Peyer's patch (tissue), 4 donors: ENCODE data around the gene SUPT3H.

ENCODE experiments used
- POLR2A ChIP-seq, 2 donors: fragments of 450-650 bp; IDR thresholded peaks; one replicate each; pipeline ENCODE4 v1.5.1; 2017; ENCODE audit warnings: antibody characterized with exemption in 2 of 2, mild to moderate bottlenecking in 2 of 2, moderate library complexity in 2 of 2
- TF ChIP-seq, protein P1 (sequence below), 6 experiments: fragments of 450-650 bp in 4 of 6; fragments of 200-600 bp in 2 of 6; sonication (generic) in 1 of 6; IDR thresholded peaks; one replicate each; pipeline ENCODE4 v1.5.1; 2017 to 2019; ENCODE audit warnings: antibody characterized with exemption in 6 of 6, mild to moderate bottlenecking in 3 of 6, moderate library complexity in 1 of 6

DNA sequence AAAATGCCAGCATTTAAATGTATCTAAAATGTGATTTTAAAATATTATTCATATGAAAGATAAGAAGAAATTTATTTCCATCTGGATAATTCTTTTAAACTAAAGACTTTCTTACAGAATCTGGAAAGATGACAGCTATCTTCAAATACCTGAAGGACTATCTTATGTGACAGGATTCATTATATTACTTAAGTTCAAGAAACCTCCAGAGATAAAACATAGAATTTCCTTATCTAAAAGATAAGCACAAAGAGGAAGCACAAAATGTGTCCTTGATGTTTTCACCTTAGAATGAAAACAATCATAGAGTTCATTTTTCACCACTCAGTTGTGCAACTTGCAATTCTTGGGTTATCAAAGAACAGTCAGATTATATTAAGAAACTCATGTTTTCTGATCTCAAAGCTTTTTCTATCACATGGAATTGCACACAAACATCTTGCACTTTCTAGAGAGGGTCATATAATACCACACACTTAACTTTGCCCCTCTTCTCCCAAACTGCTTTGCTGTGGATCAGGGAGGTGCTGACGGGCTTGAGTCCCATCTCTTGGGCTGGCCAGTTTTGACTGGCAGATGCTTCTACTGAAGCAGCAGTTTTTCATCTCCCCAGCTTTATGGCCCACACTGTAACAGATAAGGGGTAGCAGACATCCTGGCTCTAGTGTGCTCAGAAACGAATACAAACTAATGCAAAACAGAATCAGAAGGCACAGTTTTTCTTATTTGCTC lies 522.9 kb downstream of the SUPT3H start:
- TF ChIP-seq, protein P1, sequence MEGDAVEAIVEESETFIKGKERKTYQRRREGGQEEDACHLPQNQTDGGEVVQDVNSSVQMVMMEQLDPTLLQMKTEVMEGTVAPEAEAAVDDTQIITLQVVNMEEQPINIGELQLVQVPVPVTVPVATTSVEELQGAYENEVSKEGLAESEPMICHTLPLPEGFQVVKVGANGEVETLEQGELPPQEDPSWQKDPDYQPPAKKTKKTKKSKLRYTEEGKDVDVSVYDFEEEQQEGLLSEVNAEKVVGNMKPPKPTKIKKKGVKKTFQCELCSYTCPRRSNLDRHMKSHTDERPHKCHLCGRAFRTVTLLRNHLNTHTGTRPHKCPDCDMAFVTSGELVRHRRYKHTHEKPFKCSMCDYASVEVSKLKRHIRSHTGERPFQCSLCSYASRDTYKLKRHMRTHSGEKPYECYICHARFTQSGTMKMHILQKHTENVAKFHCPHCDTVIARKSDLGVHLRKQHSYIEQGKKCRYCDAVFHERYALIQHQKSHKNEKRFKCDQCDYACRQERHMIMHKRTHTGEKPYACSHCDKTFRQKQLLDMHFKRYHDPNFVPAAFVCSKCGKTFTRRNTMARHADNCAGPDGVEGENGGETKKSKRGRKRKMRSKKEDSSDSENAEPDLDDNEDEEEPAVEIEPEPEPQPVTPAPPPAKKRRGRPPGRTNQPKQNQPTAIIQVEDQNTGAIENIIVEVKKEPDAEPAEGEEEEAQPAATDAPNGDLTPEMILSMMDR (IDR thresholded peaks at IDR 0.05): no peak
- no peak for TF ChIP-seq POLR2A (IDR thresholded peaks at IDR 0.05)
